HS-27A (cell line): ENCODE measurements around the gene SGMS1.
"Not testable (repeated sequence)": the region's sequence is repeated elsewhere in the genome, so short reads cannot be mapped to it uniquely, and the experiment has no call there.

Experiments
- DNase-seq: peaks from one replicate; pipeline ENCODE4 v3.0.0-alpha.2; 2012; ENCODE audit warnings: low read depth, missing footprints

Gene SGMS1

DNA sequence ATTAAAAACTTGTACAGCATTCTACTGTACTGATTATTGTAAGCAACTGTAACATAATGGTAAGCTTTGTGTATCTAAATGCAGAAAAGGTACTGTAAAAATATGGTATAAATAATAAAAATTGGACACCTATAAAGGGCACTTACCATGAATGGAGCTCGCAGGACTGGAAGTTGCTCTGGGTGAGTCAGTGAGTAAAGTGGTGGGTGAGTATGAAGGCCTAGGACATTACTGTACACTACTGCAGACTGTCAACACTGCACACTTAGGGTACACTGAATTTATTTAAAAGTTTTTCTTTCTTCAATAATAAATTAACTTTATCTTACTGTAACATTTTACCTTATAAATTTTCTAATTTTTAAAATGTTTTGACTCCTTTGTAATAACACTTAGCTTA lies 253.8 kb downstream of the SGMS1 start:
- no peak for DNase-seq

DNA sequence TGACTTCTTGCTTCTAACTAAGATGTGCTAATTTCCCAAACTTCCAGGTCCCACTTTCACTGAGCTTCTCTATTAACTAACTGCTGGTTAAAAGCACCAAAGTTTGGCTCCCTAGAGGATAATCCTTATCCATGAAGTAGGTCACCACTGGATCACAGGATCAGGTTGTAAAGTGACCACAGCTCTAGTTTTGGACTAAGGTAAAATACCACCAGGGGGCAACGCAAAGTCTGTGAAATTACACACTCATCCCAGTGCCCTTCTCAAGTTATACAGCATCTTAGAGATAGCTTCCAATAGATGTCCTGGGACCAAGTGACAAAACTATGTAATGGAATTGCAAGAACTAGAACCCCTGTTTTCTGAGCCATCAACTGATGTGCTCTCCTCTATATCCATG lies 256.0 kb downstream of the SGMS1 start:
- peak; percentile 4 for DNase-seq

DNA sequence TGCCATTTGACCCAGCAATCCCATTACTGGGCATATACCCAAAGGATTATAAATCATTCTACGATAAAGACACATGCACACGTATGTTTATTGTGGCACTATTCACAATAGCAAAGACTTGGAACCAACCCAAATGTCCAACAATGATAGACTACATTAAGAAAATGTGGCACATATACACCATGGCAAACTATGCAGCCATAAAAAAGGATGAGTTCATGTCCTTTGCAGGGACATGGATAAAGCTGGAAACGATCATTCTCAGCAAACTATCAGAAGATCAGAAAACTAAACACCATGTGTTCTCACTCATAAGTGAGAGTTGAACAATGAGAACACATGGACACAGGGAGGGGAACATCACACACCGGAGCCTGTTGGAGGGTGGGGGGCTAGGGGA lies 257.3 kb downstream of the SGMS1 start:
- DNase-seq, result not testable (repeated sequence)

DNA sequence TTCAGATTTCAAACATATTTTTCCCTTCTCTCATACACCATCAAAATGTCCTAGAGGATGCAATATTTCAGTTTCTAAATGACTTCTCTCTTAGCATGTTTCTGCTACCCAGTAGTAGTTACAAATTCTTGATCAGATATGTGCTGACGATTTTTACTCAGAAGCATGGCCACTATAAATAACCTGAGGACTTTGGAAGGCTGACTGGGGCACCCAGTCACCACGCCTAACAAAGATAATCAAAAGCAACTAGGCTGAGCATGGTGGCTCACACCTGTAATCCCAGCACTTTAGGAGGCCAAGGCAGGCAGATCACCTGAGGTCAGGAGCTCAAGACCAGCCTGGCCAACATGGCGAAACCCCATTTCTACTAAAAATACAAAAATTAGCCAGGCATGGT lies 259.0 kb downstream of the SGMS1 start:
- not testable (repeated sequence) for DNase-seq

DNA sequence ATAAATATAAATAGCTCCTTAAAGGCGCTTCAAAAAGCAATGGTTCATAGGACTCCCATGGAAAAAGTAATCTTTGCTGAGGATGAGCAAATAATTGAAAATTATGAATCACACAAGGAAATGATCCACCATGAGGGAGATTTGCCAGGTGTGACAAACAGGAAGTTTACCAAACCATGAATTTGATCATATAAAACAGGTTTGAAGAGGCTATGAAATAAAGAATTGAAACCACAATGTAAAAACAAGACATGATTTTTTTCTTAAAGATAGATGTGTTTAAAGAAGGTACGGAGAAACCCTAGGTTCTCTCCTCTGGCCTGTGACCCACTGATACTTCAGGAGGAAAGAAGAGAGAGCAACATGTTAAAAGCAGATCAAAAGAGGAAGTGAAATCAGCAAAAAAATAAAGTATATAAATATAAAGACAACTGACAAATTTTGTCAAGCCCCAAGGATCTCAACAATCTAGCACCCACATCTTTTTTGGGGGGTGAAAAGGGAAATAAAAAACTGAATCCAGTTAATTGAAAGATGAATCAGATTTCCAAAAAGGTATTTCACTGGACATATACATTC lies 261.1 kb downstream of the SGMS1 start:
- no peak for DNase-seq

DNA sequence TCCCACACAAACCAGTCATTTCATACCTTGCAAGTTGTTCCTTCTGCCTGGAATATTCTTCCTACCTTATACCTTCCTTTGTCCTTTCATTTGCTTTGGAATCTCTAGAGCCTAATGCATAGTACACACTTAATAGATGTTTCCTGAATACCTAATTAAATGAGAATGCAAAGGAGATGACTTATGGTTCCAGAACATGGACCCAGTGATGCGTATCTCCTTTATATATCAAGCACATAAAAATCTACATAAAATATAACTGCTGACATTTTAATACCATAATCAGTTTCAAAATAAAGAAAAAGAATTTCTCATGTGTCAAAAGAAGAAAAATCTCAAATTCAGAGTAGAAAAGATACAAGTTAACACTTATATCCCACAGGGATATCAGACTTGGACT lies 261.8 kb downstream of the SGMS1 start:
- no peak for DNase-seq

DNA sequence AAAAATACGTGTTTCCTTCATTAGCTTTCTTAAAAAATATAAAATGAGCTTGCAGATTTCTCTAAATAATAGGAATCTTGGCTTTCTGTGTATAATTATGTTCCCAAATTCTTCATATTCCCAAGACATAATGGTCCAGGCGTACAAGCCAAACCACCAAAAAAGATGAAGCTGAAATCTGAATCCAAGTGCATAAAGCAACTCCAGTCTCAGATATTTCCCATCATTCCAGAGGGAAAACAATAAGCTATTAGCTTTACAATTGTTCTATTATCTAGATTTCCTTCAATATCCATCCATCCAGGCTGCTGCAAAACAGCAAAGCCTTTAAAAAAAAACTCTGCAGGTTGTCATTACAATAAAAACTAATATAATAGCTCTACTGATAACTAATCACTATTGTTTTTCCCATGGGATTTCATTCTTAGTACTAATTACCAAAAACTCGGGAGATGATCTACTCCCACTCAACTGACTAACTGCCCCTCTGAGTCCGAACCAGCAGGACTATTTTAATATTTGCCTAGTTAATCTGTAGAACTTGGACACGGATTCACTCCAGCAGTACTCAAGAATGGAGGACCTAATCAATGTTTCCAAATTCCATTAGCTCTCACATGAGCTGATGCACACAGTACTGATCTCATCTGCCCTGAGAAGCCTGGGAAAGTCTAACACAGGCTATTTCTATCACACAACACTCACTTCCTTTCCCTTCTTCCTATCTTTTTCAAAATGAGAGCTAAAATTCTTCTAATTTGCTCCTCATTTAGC lies 263.5 kb downstream of the SGMS1 start:
- DNase-seq, result no peak

DNA sequence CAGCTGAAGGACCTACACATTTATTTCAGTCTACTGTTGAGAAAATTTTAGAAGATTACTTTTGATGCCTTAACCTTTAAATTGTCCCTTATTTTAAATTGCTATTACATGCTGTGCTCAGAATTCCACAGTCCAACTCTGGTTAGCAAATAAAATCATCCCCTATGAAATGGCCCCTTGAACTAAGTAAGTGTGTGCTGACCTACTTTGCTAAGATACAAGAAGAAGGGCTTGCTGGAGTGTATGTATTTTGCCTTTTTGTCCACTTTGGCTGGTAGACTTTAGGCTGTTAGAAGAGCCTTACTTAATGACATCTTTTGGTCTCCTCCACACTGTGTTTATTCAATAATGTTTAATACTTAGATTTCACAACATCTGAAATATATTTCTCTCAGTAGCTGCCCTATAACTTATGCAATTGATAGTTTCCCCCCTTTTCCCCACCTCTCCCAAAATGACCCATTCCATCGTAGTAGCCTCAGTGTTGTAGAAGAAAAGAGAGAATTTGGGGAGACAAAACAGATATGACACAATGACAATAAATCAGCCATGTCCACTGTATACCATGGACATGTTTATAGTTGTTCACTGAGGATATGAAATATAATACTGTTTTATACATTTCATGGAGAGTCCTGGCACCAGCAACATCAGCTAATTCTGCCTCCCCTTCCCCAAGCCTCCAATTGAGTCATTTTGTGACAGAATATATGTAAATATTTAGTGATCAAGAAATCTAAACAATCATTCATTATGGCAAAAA lies 264.6 kb downstream of the SGMS1 start:
- no peak for DNase-seq

DNA sequence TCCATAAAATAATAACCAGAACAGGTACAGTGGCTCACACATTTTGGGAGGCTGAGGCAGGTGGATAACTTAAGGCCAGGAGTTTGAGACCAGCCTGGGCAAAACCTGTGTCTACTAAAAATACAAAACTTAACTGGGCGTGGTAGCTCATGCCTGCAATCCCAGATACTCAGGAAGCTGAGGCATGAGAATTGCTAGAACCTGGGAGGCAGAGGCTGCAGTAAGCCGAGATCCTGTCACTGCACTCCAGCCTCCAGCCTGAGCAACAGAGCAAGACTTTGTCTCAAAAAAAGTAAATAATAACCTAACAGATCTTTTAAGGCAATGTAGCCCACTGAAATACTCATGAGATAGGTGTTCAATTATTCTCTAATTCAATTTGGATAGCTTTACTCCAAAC lies 265.3 kb downstream of the SGMS1 start:
- no peak for DNase-seq

DNA sequence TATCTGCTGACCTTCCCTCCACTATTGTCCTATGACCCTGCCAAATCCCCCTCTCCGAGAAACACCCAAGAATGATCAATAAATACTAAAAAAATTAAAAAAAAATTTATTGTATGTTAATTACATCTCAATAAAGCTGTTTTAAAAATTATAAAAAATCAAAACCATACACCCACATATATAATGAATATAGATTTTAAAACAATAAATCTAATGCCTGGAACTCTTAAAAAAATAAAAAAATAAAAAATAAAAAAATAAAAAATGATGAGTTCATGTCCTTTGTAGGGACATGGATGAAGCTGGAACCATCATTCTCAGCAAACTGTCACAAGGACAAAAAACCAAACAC lies 267.3 kb downstream of the SGMS1 start:
- DNase-seq, result not testable (repeated sequence)

DNA sequence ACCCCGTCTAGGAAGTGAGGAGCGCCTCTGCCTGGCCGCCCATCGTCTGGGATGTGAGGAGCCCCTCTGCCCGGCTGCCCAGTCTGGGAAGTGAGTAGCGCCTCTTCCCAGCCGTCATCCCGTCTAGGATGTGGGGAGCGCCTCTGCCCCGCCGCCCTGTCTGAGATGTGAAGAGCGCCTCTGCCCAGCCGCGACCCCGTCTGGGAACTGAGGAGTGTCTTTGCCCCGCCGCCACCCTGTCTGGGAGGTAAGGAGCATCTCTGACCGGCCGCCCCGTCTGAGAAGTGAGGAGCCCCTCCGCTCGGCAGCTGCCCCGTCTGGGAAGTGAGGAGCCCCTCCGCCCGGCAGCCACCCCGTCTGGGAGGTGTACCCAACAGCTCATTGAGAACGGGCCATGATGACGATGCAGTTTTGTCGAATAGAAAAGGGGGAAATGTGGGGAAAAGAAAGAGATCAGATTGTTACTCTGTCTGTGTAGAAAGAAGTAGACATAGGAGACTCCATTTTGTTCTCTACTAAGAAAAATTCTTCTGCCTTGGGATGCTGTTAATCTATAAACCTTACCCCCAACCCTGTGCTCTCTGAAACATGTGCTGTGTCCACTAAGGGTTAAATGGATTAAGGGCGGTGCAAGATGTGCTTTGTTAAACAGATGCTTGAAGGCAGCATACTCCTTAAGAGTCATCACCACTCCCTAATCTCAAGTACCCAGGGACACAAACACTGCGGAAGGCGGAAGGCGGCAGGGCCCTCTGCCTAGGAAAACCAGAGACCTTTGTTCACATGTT lies 267.9 kb downstream of the SGMS1 start:
- DNase-seq, result not testable (repeated sequence)

DNA sequence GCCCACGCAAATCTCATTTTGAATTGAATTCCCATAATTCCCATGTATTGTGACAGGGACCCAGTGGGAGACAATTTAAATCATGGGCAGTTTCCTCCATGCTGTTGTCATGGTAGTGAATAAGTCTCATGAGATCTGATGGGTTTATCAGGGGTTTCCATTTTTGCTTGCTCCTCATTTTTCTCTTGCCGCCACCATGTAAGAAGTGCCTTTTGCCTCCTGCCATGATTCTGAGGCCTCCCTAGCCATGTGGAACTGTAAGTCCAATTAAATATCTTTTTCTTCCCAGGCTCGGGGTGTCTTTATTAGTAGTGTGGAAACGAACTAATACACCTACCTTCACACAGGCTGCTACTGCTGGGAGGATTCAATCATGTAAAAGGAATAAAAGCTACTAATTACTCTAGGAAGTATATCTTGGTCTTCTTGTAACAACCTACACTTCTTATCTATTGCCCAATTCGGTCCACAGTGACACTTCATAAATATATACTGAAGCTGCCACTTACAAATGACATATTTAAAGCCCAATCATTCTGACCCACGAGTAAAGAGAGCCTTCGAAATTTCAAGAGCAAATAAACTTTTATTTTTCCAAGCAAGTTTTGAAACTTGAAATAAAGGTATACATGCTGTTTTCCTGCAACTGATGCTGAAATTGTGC lies 272.1 kb downstream of the SGMS1 start:
- no peak for DNase-seq

DNA sequence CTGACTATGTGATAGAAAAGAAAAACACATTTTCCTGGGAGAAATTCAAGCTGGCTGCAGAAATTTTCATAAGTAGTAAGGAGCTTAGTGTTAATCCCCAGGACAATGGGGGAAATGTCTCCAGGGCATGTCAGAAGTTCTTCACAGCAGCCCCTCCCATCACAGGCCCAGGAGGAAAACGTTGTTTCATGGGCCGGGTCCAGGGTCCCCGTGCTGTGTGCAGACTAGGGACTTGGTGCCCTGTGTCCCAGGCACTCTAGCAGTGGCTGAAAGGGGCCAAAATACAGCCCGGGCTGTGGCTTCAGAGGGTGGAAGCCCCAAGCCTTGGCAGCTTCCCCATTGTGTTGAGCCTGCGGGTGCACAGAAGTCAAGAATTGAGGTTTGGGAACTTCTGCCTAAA lies 273.4 kb downstream of the SGMS1 start:
- DNase-seq, result no peak

DNA sequence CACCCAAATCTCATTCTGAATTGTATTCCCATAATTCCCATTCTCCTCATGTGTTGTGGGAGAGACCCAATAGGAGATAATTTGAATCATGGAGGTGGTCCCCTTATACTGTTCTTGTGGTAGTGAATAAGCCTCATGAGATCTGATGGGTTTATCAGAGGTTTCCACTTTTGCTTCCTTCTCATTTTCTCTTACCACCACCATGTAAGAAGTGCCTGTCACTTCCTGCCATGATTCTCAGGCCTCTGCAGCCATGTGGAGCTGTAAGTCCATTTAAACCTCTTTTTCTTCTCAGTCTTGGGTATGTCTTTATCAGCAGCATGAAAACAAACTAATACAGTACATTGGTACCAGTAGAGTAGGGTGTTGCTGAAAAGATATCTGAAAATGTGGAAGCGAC lies 274.2 kb downstream of the SGMS1 start:
- DNase-seq, result no peak

DNA sequence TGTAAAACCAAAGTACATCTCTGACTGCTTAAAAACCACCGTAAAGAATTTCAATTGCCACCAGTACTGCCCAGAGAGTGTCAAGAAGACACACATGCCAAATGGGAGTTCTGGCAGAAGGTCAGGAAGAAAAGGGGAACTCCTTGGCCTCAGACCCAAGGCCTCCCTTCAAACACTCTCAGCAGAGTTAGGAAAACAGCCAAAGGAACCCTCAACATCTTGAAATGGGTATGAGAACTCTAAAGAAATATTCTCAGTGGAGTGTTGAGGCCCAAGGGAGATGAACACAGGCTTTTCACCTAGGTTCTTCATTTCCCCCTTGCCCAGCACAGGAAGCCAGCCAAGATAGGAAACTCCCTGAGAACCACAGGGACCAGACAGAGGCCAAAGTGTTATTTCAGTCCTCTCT lies 276.4 kb downstream of the SGMS1 start:
- no peak for DNase-seq

DNA sequence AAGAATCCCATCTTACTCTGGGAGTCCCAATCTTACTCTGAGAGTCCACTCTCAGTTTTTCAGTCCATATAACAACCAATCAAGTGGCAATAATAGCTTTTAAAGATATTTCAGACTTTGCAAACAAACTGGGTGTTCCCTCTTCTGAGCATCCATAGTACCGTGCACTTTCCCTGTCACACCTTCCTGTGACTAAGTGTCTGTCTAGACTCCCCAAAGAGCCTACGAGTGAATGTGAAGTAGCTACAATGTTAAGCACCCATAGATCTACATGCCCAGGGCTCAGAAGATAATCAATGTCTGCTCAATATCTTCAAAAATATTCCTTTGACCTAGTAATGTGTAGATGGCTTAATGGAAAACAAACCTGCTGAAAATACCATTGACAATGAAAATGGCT lies 276.8 kb downstream of the SGMS1 start:
- no peak for DNase-seq

DNA sequence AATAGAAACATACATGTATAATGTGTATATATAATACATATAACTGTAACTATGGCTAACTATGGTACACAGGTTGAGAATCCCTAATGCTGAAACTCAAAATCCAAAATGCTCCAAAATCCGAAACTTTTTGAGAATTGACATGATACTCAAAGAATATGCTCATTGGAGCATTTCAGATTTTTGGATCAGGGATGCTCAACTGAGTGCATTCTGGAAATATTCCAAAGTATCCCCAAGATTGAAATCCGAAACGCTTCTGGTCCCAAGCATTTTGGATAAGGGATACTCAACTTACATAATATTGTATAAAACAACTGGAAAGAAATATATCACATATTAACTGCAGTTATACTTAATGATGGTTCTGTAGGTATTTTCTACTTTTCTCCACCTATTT lies 278.2 kb downstream of the SGMS1 start:
- no peak for DNase-seq

DNA sequence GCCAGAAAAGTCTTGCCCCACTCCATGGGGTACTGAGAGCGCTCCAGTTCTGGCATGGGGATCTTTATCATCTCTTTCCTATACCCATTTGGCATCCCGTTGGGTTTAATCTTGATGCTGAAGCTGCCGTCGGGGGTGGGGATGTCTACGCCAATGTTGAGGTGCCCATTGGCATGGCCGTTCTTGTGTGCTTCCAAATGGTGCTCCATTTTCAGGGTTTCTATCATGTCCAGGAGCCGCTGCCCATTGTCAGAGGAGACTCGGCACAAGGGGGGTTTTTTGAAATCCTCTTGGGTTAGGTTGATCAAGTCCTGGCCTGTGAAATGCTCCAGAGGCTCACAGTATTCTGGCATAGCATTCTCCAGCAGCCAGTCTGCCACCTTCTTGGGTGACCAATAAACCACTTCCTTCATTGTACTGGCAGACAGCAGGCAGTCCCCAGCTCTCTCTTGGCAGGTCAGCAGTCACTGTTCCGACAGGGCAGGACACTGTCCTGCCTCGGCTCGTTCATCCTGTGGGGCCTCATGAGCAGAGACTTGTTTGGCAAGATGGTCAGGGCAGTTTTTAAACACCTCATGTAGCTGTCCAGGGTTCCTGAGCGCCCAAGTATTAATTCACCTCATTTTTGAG lies 279.9 kb downstream of the SGMS1 start:
- DNase-seq, result no peak

DNA sequence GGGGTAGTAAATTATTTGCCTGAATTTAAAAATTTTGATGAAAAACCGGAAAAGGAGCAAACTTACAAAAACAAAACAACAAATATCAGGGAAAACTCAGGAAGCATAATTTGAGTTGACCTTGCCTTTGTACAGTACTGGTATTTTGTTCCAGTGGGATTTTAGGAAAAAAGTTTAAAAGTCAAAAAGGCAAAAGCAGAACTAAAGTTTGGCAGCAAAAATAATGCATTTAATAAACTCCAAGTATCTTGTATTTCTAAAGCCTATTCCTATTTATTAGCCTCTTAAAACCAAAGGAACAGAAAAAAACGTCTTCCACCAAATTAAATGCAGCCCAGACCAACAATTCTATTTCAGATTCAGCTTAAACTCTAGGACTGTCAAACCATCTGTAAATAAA lies 281.8 kb downstream of the SGMS1 start:
- no peak for DNase-seq

DNA sequence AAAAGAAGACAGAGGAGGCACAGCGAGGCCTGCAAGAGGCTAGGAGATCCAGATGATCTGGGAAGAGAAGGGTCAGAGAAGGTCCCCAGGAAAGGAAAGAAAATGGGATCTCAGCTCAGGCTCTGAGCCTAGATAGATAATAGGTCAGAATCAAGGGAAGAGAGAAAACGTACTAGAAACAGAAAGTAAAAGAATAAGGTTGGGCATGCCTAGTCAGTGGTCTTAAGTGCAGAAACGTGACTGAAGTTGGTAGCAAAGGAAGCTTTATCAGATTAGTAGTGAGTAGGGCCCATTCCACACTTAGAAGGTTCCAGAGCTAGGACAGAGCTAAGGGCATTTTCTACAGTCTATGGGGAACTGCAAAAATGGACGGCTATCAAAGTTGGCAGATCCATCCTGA lies 287.6 kb downstream of the SGMS1 start:
- DNase-seq, result no peak

DNA sequence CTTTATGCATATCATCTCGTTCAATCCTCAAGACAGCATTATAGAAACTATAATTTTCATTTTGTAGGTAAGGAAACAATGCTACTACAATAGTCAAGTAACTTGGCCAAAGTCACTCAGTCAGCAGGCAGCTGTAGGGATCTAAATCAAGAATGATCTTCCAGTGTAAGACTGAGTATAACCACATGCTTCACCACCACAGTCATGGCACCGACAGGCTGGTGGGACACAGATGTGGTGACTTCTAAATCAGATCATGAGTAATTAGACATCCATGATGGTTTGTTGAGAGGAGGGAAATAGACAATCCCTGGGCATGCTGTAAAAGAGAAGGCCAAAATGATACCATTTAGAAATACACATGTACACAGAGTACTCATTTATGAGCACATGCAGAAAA lies 288.4 kb downstream of the SGMS1 start:
- no peak for DNase-seq

DNA sequence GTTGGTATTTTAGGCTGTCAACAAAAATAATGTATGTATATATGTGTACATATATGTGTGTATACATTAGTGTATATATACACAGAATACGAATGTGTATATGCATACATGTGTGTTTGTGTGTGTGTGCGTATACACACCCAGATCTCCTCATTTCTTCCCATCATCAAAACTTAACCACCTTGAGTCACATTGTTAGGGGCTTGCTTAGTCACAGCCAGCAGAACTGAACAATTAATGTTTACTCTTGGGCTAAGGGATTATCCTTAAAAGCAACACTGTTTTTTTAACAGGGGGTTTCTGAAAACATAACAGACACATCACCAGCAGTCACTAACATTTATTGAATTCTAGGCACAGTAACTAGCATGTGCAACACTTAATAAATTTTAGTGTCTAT lies 289.5 kb downstream of the SGMS1 start:
- no peak for DNase-seq
